Upper lobe of right lung (tissue), 1 donor: ENCODE results near the gene LRRC27. TPM values are rescaled to one million over a fixed set of nuclear protein-coding genes. Genes with fewer than 3 reads are reported as not detected.
"Not testable (repeated sequence)": the region's sequence is repeated elsewhere in the genome, so short reads cannot be mapped to it uniquely, and the experiment has no call there.

ENCODE experiments used
- ATAC-seq: fragments of 200-7000 bp; cut with Tn5 transposase; one replicate; pipeline ENCODE4 v1.9.1; 2020; ENCODE audit warnings: mild to moderate bottlenecking, moderate library complexity
- DNase-seq: peaks from one replicate; pipeline ENCODE4 v3.0.0-alpha.2; 2020
- H3K27ac ChIP-seq: fragments of 200-600 bp; one replicate; pipeline ENCODE4 v1.8.0; 2022
- H3K27me3 ChIP-seq: fragments of 200-600 bp; one replicate; pipeline ENCODE4 v1.8.0; 2022; ENCODE audit warnings: mild to moderate bottlenecking
- H3K36me3 ChIP-seq: fragments of 200-600 bp; one replicate; pipeline ENCODE4 v1.8.0; 2022
- H3K4me1 ChIP-seq: fragments of 200-600 bp; one replicate; pipeline ENCODE4 v1.8.0; 2022
- H3K4me3 ChIP-seq: fragments of 200-600 bp; one replicate; pipeline ENCODE4 v1.8.0; 2022; ENCODE audit warnings: mild to moderate bottlenecking
- H3K9me3 ChIP-seq: fragments of 200-600 bp; one replicate; pipeline ENCODE4 v1.8.0; 2022
- intact Hi-C: fragments of 100-400 bp; cut with DNase I; formaldehyde crosslinking; loops from one replicate; pipeline ENCODE4 v1.11.0; 2022
- total RNA-seq: library from RNA; stranded (reverse); fragmentation: NEBNext Ultra II Directional; extraction: Animal tissue kit (Norgen Biotek cat#: 25700); gene quantifications from one replicate; pipeline ENCODE4 v1.2.1, GENCODE V29; 2021
- TF ChIP-seq, protein P1 (sequence below): fragments of 200-600 bp; IDR thresholded peaks from one replicate; pipeline ENCODE4 v1.8.0; 2022; ENCODE audit warnings: antibody characterized with exemption
- donor health status: DM: no; HTN: yes; CAD: no; lungs with severe emphysema.

The LRRC27 gene
- total RNA-seq, 1 donor from 2014 or later, result 6.3 TPM

GRCh38 chr10:132375795-132376297 lies 43.9 kb downstream of the LRRC27 start:
- Histone ChIP-seq H3K36me3 (no peaks in the 10 kb centered on the region), H3K4me3 (no peak overlapping the region), H3K27ac (peak overlapping the region; percentile 30), H3K27me3 (no peaks in the 10 kb centered on the region), H3K4me1 (no peaks in the 10 kb centered on the region), H3K9me3 (no peaks in the 10 kb centered on the region)
- intact Hi-C loops, result no loop called here
- TF ChIP-seq, protein P1, sequence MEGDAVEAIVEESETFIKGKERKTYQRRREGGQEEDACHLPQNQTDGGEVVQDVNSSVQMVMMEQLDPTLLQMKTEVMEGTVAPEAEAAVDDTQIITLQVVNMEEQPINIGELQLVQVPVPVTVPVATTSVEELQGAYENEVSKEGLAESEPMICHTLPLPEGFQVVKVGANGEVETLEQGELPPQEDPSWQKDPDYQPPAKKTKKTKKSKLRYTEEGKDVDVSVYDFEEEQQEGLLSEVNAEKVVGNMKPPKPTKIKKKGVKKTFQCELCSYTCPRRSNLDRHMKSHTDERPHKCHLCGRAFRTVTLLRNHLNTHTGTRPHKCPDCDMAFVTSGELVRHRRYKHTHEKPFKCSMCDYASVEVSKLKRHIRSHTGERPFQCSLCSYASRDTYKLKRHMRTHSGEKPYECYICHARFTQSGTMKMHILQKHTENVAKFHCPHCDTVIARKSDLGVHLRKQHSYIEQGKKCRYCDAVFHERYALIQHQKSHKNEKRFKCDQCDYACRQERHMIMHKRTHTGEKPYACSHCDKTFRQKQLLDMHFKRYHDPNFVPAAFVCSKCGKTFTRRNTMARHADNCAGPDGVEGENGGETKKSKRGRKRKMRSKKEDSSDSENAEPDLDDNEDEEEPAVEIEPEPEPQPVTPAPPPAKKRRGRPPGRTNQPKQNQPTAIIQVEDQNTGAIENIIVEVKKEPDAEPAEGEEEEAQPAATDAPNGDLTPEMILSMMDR, result no peak
- ATAC-seq, result no peak
- DNase-seq, result no peak

GRCh38 chr10:132376394-132376851 lies 44.4 kb downstream of the LRRC27 start:
- DNase-seq, result peak; percentile 67

DNA sequence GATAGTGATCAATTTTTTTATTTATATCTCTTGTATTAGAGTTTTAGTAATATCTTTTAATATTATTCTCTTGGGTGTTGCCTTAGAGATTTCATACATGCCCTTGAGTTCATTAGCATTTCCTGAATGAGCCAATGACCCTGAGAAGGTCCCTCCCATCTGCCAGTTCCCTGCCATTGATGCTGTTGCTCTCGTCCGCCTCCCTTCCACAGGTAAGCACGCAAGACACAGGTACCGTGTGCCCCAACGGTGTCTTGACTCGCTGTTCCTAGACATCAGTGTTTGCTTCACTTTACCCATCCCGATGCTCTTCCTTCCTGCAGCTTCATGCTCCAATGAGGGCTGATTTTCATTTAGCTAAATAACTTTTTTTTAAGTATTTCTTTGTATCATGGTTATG lies 45.3 kb downstream of the LRRC27 start:
- intact Hi-C loops, result no loop called here
- no peaks in the 10 kb centered on the region for H3K36me3 ChIP-seq
- no peaks in the 10 kb centered on the region for H3K9me3 ChIP-seq
- TF ChIP-seq, protein P1, result no peak
- DNase-seq (peak; percentile 28), ATAC-seq (no peak)
- H3K4me1 ChIP-seq, result no peaks in the 10 kb centered on the region
- H3K27ac ChIP-seq, result no peak overlapping the region
- H3K4me3 ChIP-seq, result no peak overlapping the region
- no peaks in the 10 kb centered on the region for H3K27me3 ChIP-seq

More at GRCh38 chr10:132376394-132376851, 44.4 kb downstream of the LRRC27 start:
- H3K36me3 ChIP-seq, result no peaks in the 10 kb centered on the region
- no peaks in the 10 kb centered on the region for H3K9me3 ChIP-seq
- H3K4me1 ChIP-seq, result no peaks in the 10 kb centered on the region
- ATAC-seq, result peak; percentile 21
- intact Hi-C loops, result no loop called here
- TF ChIP-seq, protein P1, result no peak
- H3K27ac ChIP-seq, result no peak overlapping the region
- H3K27me3 ChIP-seq, result no peaks in the 10 kb centered on the region
- no peak overlapping the region for H3K4me3 ChIP-seq

DNA sequence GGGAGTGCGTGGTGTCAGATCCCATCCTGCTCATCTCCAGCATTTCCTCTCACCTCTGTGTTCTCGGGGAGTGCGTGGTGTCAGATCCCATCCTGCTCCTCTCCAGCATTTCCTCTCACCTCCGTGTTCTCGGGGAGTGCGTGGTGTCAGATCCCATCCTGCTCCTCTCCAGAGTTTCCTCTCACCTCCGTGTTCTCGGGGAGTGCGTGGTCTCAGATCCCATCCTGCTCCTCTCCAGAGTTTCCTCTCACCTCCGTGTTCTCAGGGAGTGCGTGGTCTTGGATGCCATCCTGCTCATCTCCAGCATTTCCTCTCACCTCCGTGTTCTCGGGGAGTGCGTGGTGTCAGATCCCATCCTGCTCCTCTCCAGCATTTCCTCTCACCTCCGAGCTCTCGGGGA lies 47.0 kb downstream of the LRRC27 start:
- H3K27me3 ChIP-seq, H3K9me3 ChIP-seq, H3K36me3 ChIP-seq, intact Hi-C loops, H3K4me3 ChIP-seq, ATAC-seq, H3K27ac ChIP-seq, H3K4me1 ChIP-seq: not testable (repeated sequence)
- peak; percentile 25 for DNase-seq

DNA sequence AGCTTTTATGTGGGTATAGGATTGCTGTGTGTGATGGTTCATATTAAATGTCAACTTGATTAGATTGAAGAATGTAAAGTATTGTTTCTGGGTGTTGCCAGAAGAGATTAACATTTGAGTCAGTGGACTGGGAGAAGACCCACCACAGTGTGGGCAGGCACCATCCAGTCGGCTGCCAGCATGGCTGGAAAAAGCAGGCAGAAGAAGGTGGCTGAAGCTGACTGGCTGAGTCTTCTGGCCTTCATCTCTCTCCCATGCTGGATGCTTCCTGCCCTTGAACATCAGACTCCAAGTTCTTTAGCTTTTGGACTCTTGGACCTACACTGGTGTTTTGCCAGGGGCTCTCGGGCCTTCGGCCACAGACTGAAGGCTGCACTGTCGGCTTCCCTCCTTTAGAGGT lies 49.0 kb downstream of the LRRC27 start:
- H3K27me3 ChIP-seq, H3K4me3 ChIP-seq, intact Hi-C loops, H3K36me3 ChIP-seq, ATAC-seq, H3K9me3 ChIP-seq, H3K4me1 ChIP-seq, H3K27ac ChIP-seq: not testable (repeated sequence)
- peak; percentile 27 for DNase-seq

DNA sequence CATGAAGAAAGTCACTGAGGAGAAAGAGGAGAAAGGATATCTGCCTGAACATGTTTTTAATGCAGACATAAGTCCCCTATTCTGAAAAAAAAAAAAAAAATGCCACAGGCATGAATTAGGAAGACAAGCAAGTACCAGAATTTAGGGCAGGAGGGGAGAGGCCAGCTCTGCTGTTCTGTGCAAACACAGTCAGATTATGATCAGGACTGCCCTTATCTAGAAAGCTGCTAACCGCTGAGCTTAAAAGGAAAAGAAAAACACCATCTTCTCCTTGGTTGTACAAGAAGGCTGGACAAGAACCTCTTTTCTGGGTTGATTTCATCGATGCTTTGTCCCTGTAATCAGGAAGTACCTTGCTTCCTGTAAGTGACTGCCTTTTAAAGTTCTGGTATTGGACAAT lies 49.7 kb downstream of the LRRC27 start:
- intact Hi-C loops, result no loop called here

More for the DNA sequence above, 49.7 kb downstream of the LRRC27 start:
- Histone ChIP-seq H3K9me3 (no peaks in the 10 kb centered on the region), H3K4me1 (no peaks in the 10 kb centered on the region), H3K27ac (no peak overlapping the region), H3K27me3 (no peaks in the 10 kb centered on the region), H3K36me3 (no peaks in the 10 kb centered on the region), H3K4me3 (no peak overlapping the region)
- ATAC-seq (no peak), DNase-seq (no peak)
- TF ChIP-seq, protein P1, result no peak
